ENCODE measurements around the gene SLC15A2.

The SLC15A2 gene

GRCh38 chr3:121870717-121871116 lies 23.5 kb upstream of the SLC15A2 start:
- DNase-seq (ENCODE audit: low read depth): no peak
- H3K4me3 ChIP-seq (ENCODE audit: low read depth, low read length): no peak overlapping the region
- TF ChIP-seq CTCF (IDR thresholded peaks at IDR 0.05; ENCODE audit: low read depth, low read length, missing control alignments): no peak

- no peak for DNase-seq (ENCODE audit: low read depth)
- no peak overlapping the region for H3K4me3 ChIP-seq (ENCODE audit: low read depth, low read length)
- TF ChIP-seq CTCF (IDR thresholded peaks at IDR 0.05; ENCODE audit: low read depth, low read length, missing control alignments): no peak
These were observed 22.8 kb upstream of the SLC15A2 start for GRCh38 chr3:121871430-121871829.

GRCh38 chr3:121878411-121878810 lies 15.8 kb upstream of the SLC15A2 start:
- no peak for TF ChIP-seq CTCF (IDR thresholded peaks at IDR 0.05; ENCODE audit: low read depth, low read length, missing control alignments)
- H3K4me3 ChIP-seq (ENCODE audit: low read depth, low read length): no peak overlapping the region
- no peak for DNase-seq (ENCODE audit: low read depth)

GRCh38 chr3:121883507-121883906 lies 10.7 kb upstream of the SLC15A2 start:
- DNase-seq (ENCODE audit: low read depth): peak; percentile 3
- H3K4me3 ChIP-seq (ENCODE audit: low read depth, low read length): no peak overlapping the region
- peak; percentile 24 for TF ChIP-seq CTCF (IDR thresholded peaks at IDR 0.05; ENCODE audit: low read depth, low read length, missing control alignments)

GRCh38 chr3:121885386-121885785 lies 8.8 kb upstream of the SLC15A2 start:
- no peak for TF ChIP-seq CTCF (IDR thresholded peaks at IDR 0.05; ENCODE audit: low read depth, low read length, missing control alignments)
- no peak overlapping the region for H3K4me3 ChIP-seq (ENCODE audit: low read depth, low read length)
- DNase-seq (ENCODE audit: low read depth): no peak

GRCh38 chr3:121895121-121895520 lies 920 bp downstream of the SLC15A2 start:
- H3K4me3 ChIP-seq (ENCODE audit: low read depth, low read length): no peak overlapping the region
- no peak for DNase-seq (ENCODE audit: low read depth)
- no peak for TF ChIP-seq CTCF (IDR thresholded peaks at IDR 0.05; ENCODE audit: low read depth, low read length, missing control alignments)

GRCh38 chr3:121895736-121896135 lies 1.5 kb downstream of the SLC15A2 start:
- no peak for DNase-seq (ENCODE audit: low read depth)
- TF ChIP-seq CTCF (IDR thresholded peaks at IDR 0.05; ENCODE audit: low read depth, low read length, missing control alignments): no peak
- no peak overlapping the region for H3K4me3 ChIP-seq (ENCODE audit: low read depth, low read length)
